ENCODE data around the gene SLC25A6.
"Not testable (repeated sequence)": the region's sequence is repeated elsewhere in the genome, so short reads cannot be mapped to it uniquely, and the experiment has no call there.

SLC25A6 gene

GRCh38 chrX:1351981-1352714 lies 39.8 kb downstream of the SLC25A6 start:
- DNase-seq, result no peak

DNA sequence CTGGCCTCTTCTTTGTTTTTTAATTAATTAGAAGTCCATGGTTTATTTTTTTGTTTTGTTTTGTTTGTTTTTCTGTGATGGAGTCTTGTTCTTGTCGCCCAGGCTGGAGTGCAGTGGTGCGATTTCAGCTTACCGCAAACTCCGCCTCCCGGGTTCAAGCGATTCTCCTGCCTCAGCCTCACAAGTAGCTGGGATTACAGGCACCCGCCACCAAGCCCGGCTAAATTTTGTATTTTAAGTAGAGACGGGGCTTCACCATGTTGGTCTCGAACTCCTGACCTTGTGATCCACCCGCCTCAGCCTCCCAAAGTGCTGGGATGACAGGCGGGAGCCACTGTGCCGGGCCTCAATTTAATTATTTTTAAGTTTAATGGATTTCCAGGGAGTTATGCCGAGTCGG lies 42.3 kb downstream of the SLC25A6 start:
- DNase-seq, result not testable (repeated sequence)

DNA sequence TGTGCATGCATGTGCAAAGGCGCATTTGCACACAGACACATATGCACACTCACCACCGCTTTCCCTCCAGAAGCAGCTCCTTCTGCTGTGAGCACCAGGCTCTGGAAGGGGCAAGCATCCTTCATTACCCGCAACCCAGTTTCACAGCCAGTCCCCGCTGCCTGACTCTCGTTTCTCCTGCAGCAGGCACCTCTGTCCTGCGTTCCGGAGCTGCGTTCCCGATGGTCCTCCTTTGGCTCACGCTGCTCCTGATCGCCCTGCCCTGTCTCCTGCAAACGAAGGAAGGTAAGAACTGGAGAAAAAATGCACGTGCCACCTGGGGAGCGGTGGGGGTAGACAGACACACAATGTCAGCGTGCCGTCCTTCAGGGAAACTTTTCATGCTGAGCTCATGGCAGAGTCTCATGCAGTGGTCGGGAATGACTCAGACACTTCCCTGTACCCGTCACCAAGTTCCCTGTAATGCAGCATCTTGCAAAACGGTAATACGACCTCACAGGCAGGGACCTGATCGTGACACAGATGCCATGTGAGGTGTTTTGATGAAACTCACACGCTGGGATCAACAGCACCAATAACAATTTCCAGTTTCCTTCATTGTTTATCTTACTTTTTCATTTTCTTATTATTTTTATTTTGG lies 50.2 kb downstream of the SLC25A6 start:
- DNase-seq, result no peak

GRCh38 chrX:1336948-1337779 lies 54.7 kb downstream of the SLC25A6 start:
- no peak for DNase-seq

- DNase-seq, result no peak
Measured at GRCh38 chrX:1336331-1336943, 55.5 kb downstream of the SLC25A6 start, which contains the start of gene IL3RA. Gene IL3RA (plus strand): TSS chrX:1336785. CDS start chrX:1341766, 4,981 bp downstream.

Measured in T1000 (cell line).